HepG2 (cell line): ENCODE data around the gene FAM83G. TPM values are rescaled to one million over a fixed set of nuclear protein-coding genes. Genes with fewer than 3 reads are reported as not detected.

Source experiments
- ATAC-seq: fragments of 200-7000 bp; cut with Tn5 transposase; 3 replicates; pipeline ENCODE4 v1.9.1; 2020; ENCODE audit warnings: mild to moderate bottlenecking, moderate library complexity
- BruUV-seq: library from RNA; stranded (reverse); fragments of 400-500 nt; replicated peaks from 2 replicates; lab custom pipeline; 2021; lab: Mats Ljungman, UMichigan
- CTCF ChIA-PET: fragments of 300-600 bp; formaldehyde crosslinking; extraction: SDS; loops from one replicate; lab custom pipeline; 2021; ENCODE audit warnings: low total read pairs, inconsistent platforms, low intra/inter-chr PET ratio; lab: Yijun Ruan, JAX
- POLR2A ChIA-PET: fragments of 350-600 bp; sonication (Branson Sonifier 250); formaldehyde crosslinking; loops from one replicate; lab custom pipeline; 2020; ENCODE audit warnings: antibody characterized with exemption, inconsistent platforms; lab: Yijun Ruan, JAX
- DNase-seq: peaks from one replicate; pipeline ENCODE4 v3.0.0-alpha.2; 2015; ENCODE audit warnings: low spot score
- FAIRE-seq: peaks from 3 replicates; lab custom pipeline; 2011; peaks lifted over from hg19 to GRCh38; lab: Jason Lieb, UNC
- H2AFZ ChIP-seq: one replicate; pipeline ENCODE4 v1.6.1; 2011; ENCODE audit warnings: low read length, inconsistent platforms
- H3K27ac ChIP-seq: fragments of 300-600 bp; 3 replicates; pipeline ENCODE4 v1.8.0; 2011; ENCODE audit warnings: mixed run types, mild to moderate bottlenecking, mixed read lengths, low read length, inconsistent platforms; ENCODE audit not compliant: insufficient read depth; ENCODE audit errors: extremely low read length
- H3K27me3 ChIP-seq, 2 experiments: fragments of 200-600 bp in 1 of 2; 2 replicates in 1 of 2; 3 replicates in 1 of 2; pipeline versions ENCODE4 v1.6.0 to v1.8.0; 2011; ENCODE audit warnings: low read length in 2 of 2, mild to moderate bottlenecking in 2 of 2, moderate library complexity in 2 of 2, inconsistent platforms in 1 of 2; ENCODE audit not compliant: insufficient read depth in 2 of 2, control insufficient read depth in 1 of 2
- H3K36me3 ChIP-seq, 2 experiments: fragments of 200-600 bp in 1 of 2; replicated peaks in 1 of 2; 2 replicates in 1 of 2; 3 replicates in 1 of 2; pipeline versions ENCODE4 v1.5.1 to v1.8.0; 2011; ENCODE audit warnings: low read length in 2 of 2, inconsistent platforms in 1 of 2; ENCODE audit not compliant: insufficient read depth in 2 of 2, control insufficient read depth in 1 of 2
- H3K4me1 ChIP-seq: 2 replicates; pipeline ENCODE4 v1.5.1; 2012; ENCODE audit warnings: low read length, inconsistent platforms; ENCODE audit not compliant: insufficient read depth
- H3K4me2 ChIP-seq: 2 replicates; pipeline ENCODE4 v1.6.0; 2011; ENCODE audit warnings: low read depth, low read length, inconsistent platforms
- H3K4me3 ChIP-seq, 3 experiments: fragments of 200-600 bp in 1 of 3; sonication (generic), shearing (Covaris generic) in 1 of 3; replicated peaks in 1 of 3; 2 replicates each; pipeline ENCODE4 v1.5.1; 2011 to 2016; ENCODE audit warnings: low read length in 3 of 3, inconsistent platforms in 2 of 3, low read depth in 2 of 3, mild to moderate bottlenecking in 2 of 3, control low read depth in 1 of 3, mixed read lengths in 1 of 3; ENCODE audit not compliant: insufficient read depth in 1 of 3
- H3K79me2 ChIP-seq: one replicate; pipeline ENCODE4 v1.6.1; 2011; ENCODE audit warnings: low read length, inconsistent platforms; ENCODE audit not compliant: insufficient read depth
- H3K9ac ChIP-seq: 2 replicates; pipeline ENCODE4 v1.6.0; 2011; ENCODE audit warnings: mild to moderate bottlenecking, low read depth, low read length, inconsistent platforms; ENCODE audit not compliant: insufficient read depth
- H3K9me3 ChIP-seq: 2 replicates; pipeline ENCODE4 v1.5.1; 2012; ENCODE audit warnings: mild to moderate bottlenecking, low read length
- H4K20me1 ChIP-seq: 2 replicates; pipeline ENCODE4 v1.6.0; 2011; ENCODE audit warnings: inconsistent platforms, mild to moderate bottlenecking, low read length, moderate library complexity; ENCODE audit not compliant: insufficient read depth
- ARHGAP35 ChIP-seq: sonication (generic); formaldehyde crosslinking; IDR thresholded peaks from 2 replicates; pipeline ENCODE4 v1.9.0; 2022; ENCODE audit warnings: mild to moderate bottlenecking, inconsistent platforms, moderate library complexity, missing genetic modification reagents, borderline replicate concordance
- RBFOX2 ChIP-seq: fragments of 200-400 bp; formaldehyde crosslinking; IDR thresholded peaks from 2 replicates; pipeline ENCODE4 v1.6.1; 2017; ENCODE audit warnings: low read depth, mild to moderate bottlenecking, low read length
- ZBTB7A ChIP-seq: sonication (generic); formaldehyde crosslinking; IDR thresholded peaks from 2 replicates; pipeline ENCODE4 v1.8.0; 2022; ENCODE audit warnings: mild to moderate bottlenecking, missing genetic modification reagents
- ZSCAN25 ChIP-seq: sonication (generic); formaldehyde crosslinking; IDR thresholded peaks from 2 replicates; pipeline ENCODE4 v1.8.0; 2022; ENCODE audit warnings: mild to moderate bottlenecking, missing genetic modification reagents
- WGBS: methylation state at CpG from one replicate; pipeline ENCODE4 v1.1.6; 2017; ENCODE audit warnings: low lambda C conversion rate; 5-methylcytosine and 5-hydroxymethylcytosine counted together
- in situ Hi-C: cut with HindIII; loops from 2 replicates; pipeline ENCODE4 v1.10.0; 2017; ENCODE audit warnings: low pct_unique_long_range_greater_than_20kb; ENCODE audit not compliant: extremely low pct_ligation_motif_present
- intact Hi-C: fragments of 100-400 bp; cut with micrococcal nuclease; formaldehyde crosslinking; loops from one replicate; pipeline ENCODE4 v1.10.0; 2022; ENCODE audit not compliant: unreplicated experiment
- polyA plus RNA-seq, 8 experiments: library from polyadenylated mRNA; depleted of rRNA in 3 of 8; stranded (reverse) in 7 of 8; unstranded in 1 of 8; fragments of >200 nt; fragmentation: Illumina TruSeq in 4 of 8; extraction: Trizol in 4 of 8; gene quantifications; 2 replicates each; pipeline versions ENCODE4 v1.2.1 to v1.2.3, GENCODE V29; 2011 to 2016; ENCODE audit warnings: low read depth in 4 of 8, missing spikeins in 1 of 8, mixed read lengths in 1 of 8; ENCODE audit not compliant: insufficient read depth in 1 of 8
- total RNA-seq, 5 experiments: library from RNA; depleted of rRNA; stranded (reverse); fragments of >200 nt; fragmentation: Illumina TruSeq; extraction: Trizol; gene quantifications; 2 replicates each; pipeline ENCODE4 v1.2.3, GENCODE V29; 2016; ENCODE audit warnings: low read depth in 1 of 5

Gene FAM83G
- total and polyA plus RNA-seq, 2 of the 13 experiments (the other 11 are each of a cell fraction or from before 2014, with no cell fraction given) = 13.7 to 18.6 TPM

DNA sequence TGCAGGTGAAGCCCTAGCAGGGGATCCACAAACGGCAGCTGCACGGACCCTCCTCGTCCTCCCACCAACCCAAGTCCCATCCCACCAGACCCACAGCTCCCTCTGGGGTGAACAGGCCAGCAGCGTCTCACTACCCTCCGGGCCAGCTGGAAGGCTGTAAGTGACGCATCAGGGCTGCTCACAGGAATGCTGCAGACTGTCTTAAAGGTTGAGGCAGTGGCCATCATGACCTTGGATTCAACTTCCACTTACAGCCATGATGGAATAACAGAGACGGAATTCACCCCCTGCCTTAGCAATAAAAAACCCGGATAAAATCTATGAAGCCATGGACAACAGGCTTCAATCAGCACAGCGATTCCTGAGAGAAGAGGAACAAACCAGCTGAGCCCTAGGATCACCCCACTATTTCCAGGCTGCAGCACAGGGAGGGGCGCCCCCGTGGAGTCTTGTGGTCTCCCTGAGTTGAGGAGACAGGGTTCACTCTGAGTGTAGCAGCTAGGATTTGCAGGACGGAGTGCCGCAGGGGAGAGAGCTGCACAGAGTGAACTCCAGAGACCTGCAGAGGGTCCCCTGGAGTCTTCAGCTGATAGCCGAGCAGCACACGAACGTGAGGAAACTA lies 10.5 kb downstream of the FAM83G start (continued):
- TF ChIP-seq ZBTB7A (CRISPR knock-in tag) = no peak

- peaks cover 12 to 65% of the 10 kb centered on the region in 2 experiments; a peak in 4 of 5 replicates for H3K36me3 ChIP-seq
- ATAC-seq (no peak), DNase-seq (no peak), FAIRE-seq (no peak)
- CTCF ChIA-PET = no interaction called here
- 85% methylated on average over 8 of the region's 22 CpGs for WGBS
- no peak overlapping the region for H2AFZ ChIP-seq
- H3K9me3 ChIP-seq = no peaks in the 10 kb centered on the region
- POLR2A ChIA-PET = interaction anchor here (1.4 kb wide), 1 partner anchor 8 kb away, joined by 3 read pairs; no protein-coding TSS in a partner anchor
- no TSS peak for BruUV-seq
- H4K20me1 ChIP-seq = peaks cover 3% of the 10 kb centered on the region; the same call in 1 of the 2 replicates
- H3K4me3 ChIP-seq = no peak overlapping the region
- no peak overlapping the region for H3K4me2 ChIP-seq
- H3K79me2 ChIP-seq = peaks cover 48% of the 10 kb centered on the region
- intact Hi-C loops = no loop called here
- peaks cover 31% of the 10 kb centered on the region for H3K4me1 ChIP-seq
- in situ Hi-C loops = no loop called here
- H3K27ac ChIP-seq = no peak overlapping the region
- H3K9ac ChIP-seq = no peak overlapping the region
- TF ChIP-seq ARHGAP35 (no peak), RBFOX2 (0 out of 2 replicates have a peak, but pooled peaks have one; percentile 19), ZSCAN25 (0 out of 2 replicates have a peak, but pooled peaks have one; percentile 59)
- H3K27me3 ChIP-seq = no peaks in the 10 kb centered on the region
Measured at GRCh38 chr17:18992454-18993130, 12.0 kb downstream of the FAM83G start.
